OCI-LY1 (cell line): Measurements from ENCODE around the gene ANKRD13B.

Experiments used
- CTCF ChIP-seq: fragments of 200-600 bp; sonication (generic), shearing (Covaris generic); IDR thresholded peaks from 2 replicates; pipeline ENCODE4 v1.5.1; 2017; ENCODE audit warnings: mild to moderate bottlenecking, antibody characterized with exemption, low read length, moderate library complexity, mixed read lengths
- EZH2 ChIP-seq: fragments of 200-600 bp; sonication (generic), shearing (Covaris generic); IDR thresholded peaks from 2 replicates; pipeline ENCODE4 v1.8.0; 2017; ENCODE audit warnings: borderline replicate concordance, mixed run types, mild to moderate bottlenecking, antibody characterized with exemption, low read length, moderate library complexity, mixed read lengths

- TF ChIP-seq EZH2 = no peak
- no peak for TF ChIP-seq CTCF
These were observed 33.3 kb upstream of the ANKRD13B start for GRCh38 chr17:29559640-29560039.
